ENCODE data around the gene TMEM51. TPM values are rescaled to one million over a fixed set of nuclear protein-coding genes. Genes with fewer than 3 reads are reported as not detected.

The TMEM51 gene
- total and polyA plus RNA-seq, 2 of the 13 experiments (the other 11 are each of a cell fraction or from before 2014, with no cell fraction given) = 12.2 to 22.3 TPM

DNA sequence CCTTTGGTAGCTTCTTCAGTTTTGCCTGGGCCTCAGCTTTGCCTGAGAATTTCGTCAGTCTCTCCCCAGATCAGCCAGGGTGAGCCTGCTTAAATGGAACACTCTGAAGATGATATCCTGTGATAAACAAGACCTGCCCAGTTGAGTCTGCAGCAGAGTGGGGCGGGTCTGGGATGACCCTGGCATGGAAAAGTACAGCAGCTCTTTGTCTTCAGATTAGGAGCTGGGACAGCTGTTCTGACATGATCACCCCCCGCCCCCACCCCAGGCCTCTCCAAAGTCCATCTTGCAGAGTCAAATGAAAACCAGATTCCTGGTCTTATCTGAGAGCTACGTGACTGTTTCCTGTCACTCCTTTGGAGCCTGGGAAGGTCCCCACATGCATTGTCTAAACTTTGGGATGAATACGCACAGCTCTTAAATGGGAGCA is 2.2 kb upstream of the TMEM51 start:
- CTCF ChIA-PET (ENCODE audit: low intra/inter-chr PET ratio, low total read pairs) = interaction anchor here (1.0 to 2.7 kb wide), 3 partner anchors 53 to 153 kb away, joined by 4 to 18 read pairs (median 6); no protein-coding TSS in a partner anchor
- Histone ChIP-seq H2AFZ (ENCODE audit: low read length) (no peak overlapping the region), H4K20me1 (ENCODE audit: insufficient read depth, low read length) (peaks cover 13% of the 10 kb centered on the region; the same call in 1 of the 2 replicates), H3K27ac (ENCODE audit: extremely low read length, insufficient read depth, low read length) (peak overlapping the region; percentile 69), H3K79me2 (ENCODE audit: insufficient read depth, low read length) (peaks cover 42% of the 10 kb centered on the region), H3K4me1 (ENCODE audit: insufficient read depth, low read length) (peaks cover 79% of the 10 kb centered on the region), H3K4me2 (ENCODE audit: low read depth, low read length) (peak overlapping the region; percentile 86), H3K27me3 (ENCODE audit: control insufficient read depth in 1 of 2, insufficient read depth in 2 of 2, low read length in 2 of 2) (no peaks in the 10 kb centered on the region), H3K36me3 (replicated peaks in 1 of 2; ENCODE audit: control insufficient read depth in 1 of 2, insufficient read depth in 2 of 2, low read length in 2 of 2) (peaks cover 2 to 5% of the 10 kb centered on the region in 2 experiments; a peak in 1 of 5 replicates), H3K4me3 (replicated peaks in 1 of 3; ENCODE audit: insufficient read depth in 1 of 3, low read depth in 2 of 3, low read length in 3 of 3) (peak overlapping the region; percentile 69 to 83 (median 70)), H3K9ac (ENCODE audit: insufficient read depth, low read depth, low read length) (peak overlapping the region; percentile 77), H3K9me3 (ENCODE audit: low read length) (no peaks in the 10 kb centered on the region)
- ATAC-seq (peak; percentile 29), FAIRE-seq (peak; percentile 94), DNase-seq (ENCODE audit: low spot score) (peak; percentile 93)
- intact Hi-C loops (cut with micrococcal nuclease; ENCODE audit: unreplicated experiment) = loop anchor here (1.0 to 5.0 kb wide), 2 partner anchors 11 to 36 kb away; no protein-coding TSS in a partner anchor
- in situ Hi-C loops (cut with HindIII; ENCODE audit: extremely low pct_ligation_motif_present, low pct_unique_long_range_greater_than_20kb) = no loop called here
- whole genome bisulfite sequencing (ENCODE audit: low lambda C conversion rate) = 0% methylated on average over 4 of the region's 5 CpGs
- POLR2A ChIA-PET = interaction anchor here (1.2 to 3.9 kb wide), 7 partner anchors 11 to 121 kb away, joined by 5 to 33 read pairs (median 13); no protein-coding TSS in a partner anchor
- BruUV-seq (replicated peaks) = no TSS peak
- TF ChIP-seq PRDM4 (CRISPR knock-in tag; IDR thresholded peaks at IDR 0.05; ENCODE audit: borderline replicate concordance) (no peak), ZFP36L2 (CRISPR knock-in tag; IDR thresholded peaks at IDR 0.05) (no peak), ZNF124 (CRISPR knock-in tag; IDR thresholded peaks at IDR 0.05) (no peak), SIX1 (CRISPR knock-in tag; IDR thresholded peaks at IDR 0.05; ENCODE audit: borderline replicate concordance) (0 out of 2 replicates have a peak, but pooled peaks have one; percentile 35), YEATS2 (CRISPR knock-in tag; IDR thresholded peaks at IDR 0.05; ENCODE audit: borderline replicate concordance) (no peak), ZNF451 (CRISPR knock-in tag; IDR thresholded peaks at IDR 0.05) (no peak), PHB2 (IDR thresholded peaks at IDR 0.05; ENCODE audit: partially characterized antibody) (no peak), PHF20 (CRISPR knock-in tag; IDR thresholded peaks at IDR 0.05) (no peak), ZZZ3 (CRISPR knock-in tag; IDR thresholded peaks at IDR 0.05; ENCODE audit: borderline replicate concordance) (no peak), ZNF136 (CRISPR knock-in tag; IDR thresholded peaks at IDR 0.05; ENCODE audit: low read depth) (no peak), SMYD3 (CRISPR knock-in tag; IDR thresholded peaks at IDR 0.05) (0 out of 2 replicates have a peak, but pooled peaks have one; percentile 40), ZMYM3 (CRISPR knock-in tag; IDR thresholded peaks at IDR 0.05) (no peak), ARNT (IDR thresholded peaks at IDR 0.05) (no peak), FOXP4 (CRISPR knock-in tag; IDR thresholded peaks at IDR 0.05) (peak; percentile 87; the same call in 1 of the 2 replicates)
- TF ChIP-seq, protein P1, sequence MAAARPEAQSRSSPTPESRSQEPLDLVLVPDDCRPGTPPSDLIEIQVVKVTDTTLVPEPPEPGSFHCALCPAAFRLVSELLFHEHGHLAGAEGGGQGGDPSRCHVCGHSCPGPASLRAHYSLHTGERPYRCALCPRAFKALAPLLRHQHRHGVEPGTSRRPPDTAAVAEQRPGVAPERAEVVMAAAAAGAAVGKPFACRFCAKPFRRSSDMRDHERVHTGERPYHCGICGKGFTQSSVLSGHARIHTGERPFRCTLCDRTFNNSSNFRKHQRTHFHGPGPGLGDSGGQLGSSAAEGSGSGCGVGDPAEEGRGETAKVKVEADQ (CRISPR knock-in tag; IDR thresholded peaks at IDR 0.05; ENCODE audit: borderline replicate concordance) = no peak
- TF ChIP-seq, protein P2, sequence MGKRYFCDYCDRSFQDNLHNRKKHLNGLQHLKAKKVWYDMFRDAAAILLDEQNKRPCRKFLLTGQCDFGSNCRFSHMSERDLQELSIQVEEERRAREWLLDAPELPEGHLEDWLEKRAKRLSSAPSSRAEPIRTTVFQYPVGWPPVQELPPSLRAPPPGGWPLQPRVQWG (CRISPR knock-in tag; IDR thresholded peaks at IDR 0.05; ENCODE audit: borderline replicate concordance, low read depth) = no peak
- TF ChIP-seq, protein P3, sequence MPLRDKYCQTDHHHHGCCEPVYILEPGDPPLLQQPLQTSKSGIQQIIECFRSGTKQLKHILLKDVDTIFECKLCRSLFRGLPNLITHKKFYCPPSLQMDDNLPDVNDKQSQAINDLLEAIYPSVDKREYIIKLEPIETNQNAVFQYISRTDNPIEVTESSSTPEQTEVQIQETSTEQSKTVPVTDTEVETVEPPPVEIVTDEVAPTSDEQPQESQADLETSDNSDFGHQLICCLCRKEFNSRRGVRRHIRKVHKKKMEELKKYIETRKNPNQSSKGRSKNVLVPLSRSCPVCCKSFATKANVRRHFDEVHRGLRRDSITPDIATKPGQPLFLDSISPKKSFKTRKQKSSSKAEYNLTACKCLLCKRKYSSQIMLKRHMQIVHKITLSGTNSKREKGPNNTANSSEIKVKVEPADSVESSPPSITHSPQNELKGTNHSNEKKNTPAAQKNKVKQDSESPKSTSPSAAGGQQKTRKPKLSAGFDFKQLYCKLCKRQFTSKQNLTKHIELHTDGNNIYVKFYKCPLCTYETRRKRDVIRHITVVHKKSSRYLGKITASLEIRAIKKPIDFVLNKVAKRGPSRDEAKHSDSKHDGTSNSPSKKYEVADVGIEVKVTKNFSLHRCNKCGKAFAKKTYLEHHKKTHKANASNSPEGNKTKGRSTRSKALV (CRISPR knock-in tag; IDR thresholded peaks at IDR 0.05) = 0 out of 2 replicates have a peak, but pooled peaks have one; percentile 40
